ENCODE data around the gene PPP3CB.

DNA sequence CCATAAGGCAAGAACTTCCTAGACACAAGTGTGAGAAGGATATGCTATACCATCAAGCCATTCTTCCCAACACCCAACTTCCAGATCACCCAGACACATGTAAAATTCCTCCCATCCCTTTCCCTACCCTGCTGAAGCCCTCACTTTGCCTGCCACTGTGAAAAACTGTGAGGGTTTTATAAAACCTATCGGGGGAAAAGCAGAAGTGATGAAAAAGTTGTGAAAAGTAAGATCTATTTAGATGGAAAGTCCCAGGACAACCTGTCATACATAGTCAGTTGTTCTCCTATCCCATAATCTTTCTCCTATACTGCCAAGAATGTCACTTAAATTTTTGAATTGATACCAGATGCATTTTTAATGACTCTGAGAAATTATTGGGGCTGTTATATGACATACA lies 39.0 kb upstream of the PPP3CB start:
- TF ChIP-seq, protein P1, sequence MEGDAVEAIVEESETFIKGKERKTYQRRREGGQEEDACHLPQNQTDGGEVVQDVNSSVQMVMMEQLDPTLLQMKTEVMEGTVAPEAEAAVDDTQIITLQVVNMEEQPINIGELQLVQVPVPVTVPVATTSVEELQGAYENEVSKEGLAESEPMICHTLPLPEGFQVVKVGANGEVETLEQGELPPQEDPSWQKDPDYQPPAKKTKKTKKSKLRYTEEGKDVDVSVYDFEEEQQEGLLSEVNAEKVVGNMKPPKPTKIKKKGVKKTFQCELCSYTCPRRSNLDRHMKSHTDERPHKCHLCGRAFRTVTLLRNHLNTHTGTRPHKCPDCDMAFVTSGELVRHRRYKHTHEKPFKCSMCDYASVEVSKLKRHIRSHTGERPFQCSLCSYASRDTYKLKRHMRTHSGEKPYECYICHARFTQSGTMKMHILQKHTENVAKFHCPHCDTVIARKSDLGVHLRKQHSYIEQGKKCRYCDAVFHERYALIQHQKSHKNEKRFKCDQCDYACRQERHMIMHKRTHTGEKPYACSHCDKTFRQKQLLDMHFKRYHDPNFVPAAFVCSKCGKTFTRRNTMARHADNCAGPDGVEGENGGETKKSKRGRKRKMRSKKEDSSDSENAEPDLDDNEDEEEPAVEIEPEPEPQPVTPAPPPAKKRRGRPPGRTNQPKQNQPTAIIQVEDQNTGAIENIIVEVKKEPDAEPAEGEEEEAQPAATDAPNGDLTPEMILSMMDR (IDR thresholded peaks at IDR 0.05), result no peak
- TF ChIP-seq POLR2A (IDR thresholded peaks at IDR 0.05) (no peak), EP300 (IDR thresholded peaks at IDR 0.05) (no peak)

Measured in ovary (tissue), 3 donors.